ENCODE measurements around the gene LRRC74B.
"Not testable (repeated sequence)": the region's sequence is repeated elsewhere in the genome, so short reads cannot be mapped to it uniquely, and the experiment has no call there.

LRRC74B gene

GRCh38 chr22:21080435-21081137 is 34.8 kb downstream of the LRRC74B start:
- DNase-seq = no peak

- DNase-seq = no peak
Observed at GRCh38 chr22:21082248-21082647, 36.5 kb downstream of the LRRC74B start.

- DNase-seq = no peak
Observed at GRCh38 chr22:21087119-21087518, 41.4 kb downstream of the LRRC74B start.

GRCh38 chr22:21087926-21088325 is 42.2 kb downstream of the LRRC74B start:
- DNase-seq = not testable (repeated sequence)

- DNase-seq = not testable (repeated sequence)
Observed at GRCh38 chr22:21091220-21091619, 45.5 kb downstream of the LRRC74B start.

- DNase-seq = no peak
Observed at GRCh38 chr22:21092797-21093554, 47.2 kb downstream of the LRRC74B start.

- not testable (repeated sequence) for DNase-seq
Observed at GRCh38 chr22:21093555-21094137, 47.9 kb downstream of the LRRC74B start.

GRCh38 chr22:21094911-21095772 is 49.4 kb downstream of the LRRC74B start:
- no peak for DNase-seq

- DNase-seq = no peak
Observed at GRCh38 chr22:21095773-21096107, 50.0 kb downstream of the LRRC74B start.

GRCh38 chr22:21096878-21097277 is 51.1 kb downstream of the LRRC74B start:
- DNase-seq = not testable (repeated sequence)

GRCh38 chr22:21098099-21098671 is 52.4 kb downstream of the LRRC74B start:
- no peak for DNase-seq

- no peak for DNase-seq
Observed at GRCh38 chr22:21099578-21099977, 53.8 kb downstream of the LRRC74B start.

GRCh38 chr22:21100149-21101032 is 54.6 kb downstream of the LRRC74B start:
- no peak for DNase-seq

GRCh38 chr22:21101877-21102638 is 56.3 kb downstream of the LRRC74B start:
- DNase-seq = no peak

- DNase-seq = peak; percentile 69
Observed at GRCh38 chr22:21102659-21103267, 57.0 kb downstream of the LRRC74B start.

- DNase-seq = no peak
Observed at GRCh38 chr22:21103633-21104032, 57.9 kb downstream of the LRRC74B start.

- DNase-seq = no peak
Observed at GRCh38 chr22:21104126-21104691, 58.5 kb downstream of the LRRC74B start.

GRCh38 chr22:21105294-21105693 is 59.5 kb downstream of the LRRC74B start:
- DNase-seq = no peak

- DNase-seq = no peak
Observed at GRCh38 chr22:21106000-21106399, 60.3 kb downstream of the LRRC74B start.

All from T-helper 9 cell (primary cell).